ENCODE data around the gene FMNL2.
A peak's percentile ranks its signal among the peaks of the same experiment; 100 is the strongest.

Gene FMNL2

DNA sequence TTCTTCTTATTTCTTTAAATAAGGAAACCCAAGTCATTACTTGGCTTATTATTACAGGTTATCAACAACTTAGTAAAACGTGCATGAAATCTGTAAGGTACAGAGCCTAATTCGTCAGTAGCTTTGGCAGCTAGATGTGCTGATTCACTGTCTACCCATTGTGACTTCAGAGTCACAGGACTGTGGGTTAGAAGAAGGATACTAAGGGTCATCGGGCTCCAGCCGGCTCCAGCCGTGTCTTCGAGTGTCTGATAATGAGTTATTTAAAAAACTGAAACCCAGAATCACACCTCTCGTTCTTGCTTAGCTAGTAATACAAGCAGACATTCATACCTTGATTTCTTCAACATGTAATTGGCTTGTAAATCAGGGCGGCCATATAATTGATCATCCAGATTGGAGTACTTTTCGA lies 170.5 kb downstream of the FMNL2 start:
- no peak for TF ChIP-seq PPARA (CRISPR knock-in tag; IDR thresholded peaks at IDR 0.05; ENCODE audit: borderline replicate concordance)
- no peak for TF ChIP-seq OSR1 (CRISPR knock-in tag; IDR thresholded peaks at IDR 0.05)
- no peak for TF ChIP-seq ISL1 (CRISPR knock-in tag; IDR thresholded peaks at IDR 0.05)
- TF ChIP-seq ZFP3 (CRISPR knock-in tag; IDR thresholded peaks at IDR 0.05), result no peak
- no peak for TF ChIP-seq TCF4 (CRISPR knock-in tag; IDR thresholded peaks at IDR 0.05; ENCODE audit: borderline replicate concordance)
- TF ChIP-seq GLIS3 (CRISPR knock-in tag; IDR thresholded peaks at IDR 0.05), result no peak
- TF ChIP-seq, protein P1, sequence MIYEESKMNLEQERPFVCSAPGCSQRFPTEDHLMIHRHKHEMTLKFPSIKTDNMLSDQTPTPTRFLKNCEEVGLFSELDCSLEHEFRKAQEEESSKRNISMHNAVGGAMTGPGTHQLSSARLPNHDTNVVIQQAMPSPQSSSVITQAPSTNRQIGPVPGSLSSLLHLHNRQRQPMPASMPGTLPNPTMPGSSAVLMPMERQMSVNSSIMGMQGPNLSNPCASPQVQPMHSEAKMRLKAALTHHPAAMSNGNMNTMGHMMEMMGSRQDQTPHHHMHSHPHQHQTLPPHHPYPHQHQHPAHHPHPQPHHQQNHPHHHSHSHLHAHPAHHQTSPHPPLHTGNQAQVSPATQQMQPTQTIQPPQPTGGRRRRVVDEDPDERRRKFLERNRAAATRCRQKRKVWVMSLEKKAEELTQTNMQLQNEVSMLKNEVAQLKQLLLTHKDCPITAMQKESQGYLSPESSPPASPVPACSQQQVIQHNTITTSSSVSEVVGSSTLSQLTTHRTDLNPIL (CRISPR knock-in tag; IDR thresholded peaks at IDR 0.05; ENCODE audit: low read depth), result no peak
- TF ChIP-seq, protein P2, sequence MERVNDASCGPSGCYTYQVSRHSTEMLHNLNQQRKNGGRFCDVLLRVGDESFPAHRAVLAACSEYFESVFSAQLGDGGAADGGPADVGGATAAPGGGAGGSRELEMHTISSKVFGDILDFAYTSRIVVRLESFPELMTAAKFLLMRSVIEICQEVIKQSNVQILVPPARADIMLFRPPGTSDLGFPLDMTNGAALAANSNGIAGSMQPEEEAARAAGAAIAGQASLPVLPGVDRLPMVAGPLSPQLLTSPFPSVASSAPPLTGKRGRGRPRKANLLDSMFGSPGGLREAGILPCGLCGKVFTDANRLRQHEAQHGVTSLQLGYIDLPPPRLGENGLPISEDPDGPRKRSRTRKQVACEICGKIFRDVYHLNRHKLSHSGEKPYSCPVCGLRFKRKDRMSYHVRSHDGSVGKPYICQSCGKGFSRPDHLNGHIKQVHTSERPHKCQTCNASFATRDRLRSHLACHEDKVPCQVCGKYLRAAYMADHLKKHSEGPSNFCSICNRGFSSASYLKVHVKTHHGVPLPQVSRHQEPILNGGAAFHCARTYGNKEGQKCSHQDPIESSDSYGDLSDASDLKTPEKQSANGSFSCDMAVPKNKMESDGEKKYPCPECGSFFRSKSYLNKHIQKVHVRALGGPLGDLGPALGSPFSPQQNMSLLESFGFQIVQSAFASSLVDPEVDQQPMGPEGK (CRISPR knock-in tag; IDR thresholded peaks at IDR 0.05; ENCODE audit: borderline replicate concordance), result no peak
- peak; percentile 33; the same call in 1 of the 3 replicates for ATAC-seq

DNA sequence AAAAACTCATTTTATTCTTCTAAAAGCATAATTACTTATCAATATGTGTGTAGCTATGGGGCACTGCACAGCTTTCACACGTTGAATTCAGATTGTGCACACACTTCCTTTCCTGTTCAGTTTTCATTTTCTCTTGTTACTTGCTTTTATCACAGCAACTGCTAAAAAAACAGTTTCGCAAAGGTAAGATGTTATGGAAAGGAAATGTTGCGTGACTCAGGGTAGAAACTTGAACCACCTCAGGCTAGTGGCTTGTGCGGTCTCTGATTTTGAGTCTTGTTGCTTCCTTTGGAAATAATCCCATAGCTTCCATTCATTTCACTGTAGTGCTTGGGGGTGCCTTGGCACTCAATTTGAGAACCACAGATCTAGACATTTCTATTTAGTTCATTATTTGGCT lies 171.9 kb downstream of the FMNL2 start:
- TF ChIP-seq ZNF8 (CRISPR knock-in tag; IDR thresholded peaks at IDR 0.05) (no peak), TOX (CRISPR knock-in tag; IDR thresholded peaks at IDR 0.05; ENCODE audit: borderline replicate concordance) (no peak), ESRRG (CRISPR knock-in tag; IDR thresholded peaks at IDR 0.05) (no peak), ZFP3 (CRISPR knock-in tag; IDR thresholded peaks at IDR 0.05) (no peak), OSR1 (CRISPR knock-in tag; IDR thresholded peaks at IDR 0.05) (no peak), ISL1 (CRISPR knock-in tag; IDR thresholded peaks at IDR 0.05) (no peak), ZNF70 (CRISPR knock-in tag; IDR thresholded peaks at IDR 0.05) (no peak), ZC3H10 (CRISPR knock-in tag; IDR thresholded peaks at IDR 0.05) (no peak), ARNTL (CRISPR knock-in tag; IDR thresholded peaks at IDR 0.05; ENCODE audit: borderline replicate concordance, low read depth) (no peak), GLIS3 (CRISPR knock-in tag; IDR thresholded peaks at IDR 0.05) (no peak), PPARA (CRISPR knock-in tag; IDR thresholded peaks at IDR 0.05; ENCODE audit: borderline replicate concordance) (no peak)
- TF ChIP-seq, protein P3, sequence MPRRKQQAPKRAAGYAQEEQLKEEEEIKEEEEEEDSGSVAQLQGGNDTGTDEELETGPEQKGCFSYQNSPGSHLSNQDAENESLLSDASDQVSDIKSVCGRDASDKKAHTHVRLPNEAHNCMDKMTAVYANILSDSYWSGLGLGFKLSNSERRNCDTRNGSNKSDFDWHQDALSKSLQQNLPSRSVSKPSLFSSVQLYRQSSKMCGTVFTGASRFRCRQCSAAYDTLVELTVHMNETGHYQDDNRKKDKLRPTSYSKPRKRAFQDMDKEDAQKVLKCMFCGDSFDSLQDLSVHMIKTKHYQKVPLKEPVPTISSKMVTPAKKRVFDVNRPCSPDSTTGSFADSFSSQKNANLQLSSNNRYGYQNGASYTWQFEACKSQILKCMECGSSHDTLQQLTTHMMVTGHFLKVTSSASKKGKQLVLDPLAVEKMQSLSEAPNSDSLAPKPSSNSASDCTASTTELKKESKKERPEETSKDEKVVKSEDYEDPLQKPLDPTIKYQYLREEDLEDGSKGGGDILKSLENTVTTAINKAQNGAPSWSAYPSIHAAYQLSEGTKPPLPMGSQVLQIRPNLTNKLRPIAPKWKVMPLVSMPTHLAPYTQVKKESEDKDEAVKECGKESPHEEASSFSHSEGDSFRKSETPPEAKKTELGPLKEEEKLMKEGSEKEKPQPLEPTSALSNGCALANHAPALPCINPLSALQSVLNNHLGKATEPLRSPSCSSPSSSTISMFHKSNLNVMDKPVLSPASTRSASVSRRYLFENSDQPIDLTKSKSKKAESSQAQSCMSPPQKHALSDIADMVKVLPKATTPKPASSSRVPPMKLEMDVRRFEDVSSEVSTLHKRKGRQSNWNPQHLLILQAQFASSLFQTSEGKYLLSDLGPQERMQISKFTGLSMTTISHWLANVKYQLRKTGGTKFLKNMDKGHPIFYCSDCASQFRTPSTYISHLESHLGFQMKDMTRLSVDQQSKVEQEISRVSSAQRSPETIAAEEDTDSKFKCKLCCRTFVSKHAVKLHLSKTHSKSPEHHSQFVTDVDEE (CRISPR knock-in tag; IDR thresholded peaks at IDR 0.05), result no peak
- TF ChIP-seq, protein P1 (CRISPR knock-in tag; IDR thresholded peaks at IDR 0.05; ENCODE audit: low read depth), result no peak
- TF ChIP-seq, protein P2 (CRISPR knock-in tag; IDR thresholded peaks at IDR 0.05; ENCODE audit: borderline replicate concordance), result no peak
- TF ChIP-seq, protein P4, sequence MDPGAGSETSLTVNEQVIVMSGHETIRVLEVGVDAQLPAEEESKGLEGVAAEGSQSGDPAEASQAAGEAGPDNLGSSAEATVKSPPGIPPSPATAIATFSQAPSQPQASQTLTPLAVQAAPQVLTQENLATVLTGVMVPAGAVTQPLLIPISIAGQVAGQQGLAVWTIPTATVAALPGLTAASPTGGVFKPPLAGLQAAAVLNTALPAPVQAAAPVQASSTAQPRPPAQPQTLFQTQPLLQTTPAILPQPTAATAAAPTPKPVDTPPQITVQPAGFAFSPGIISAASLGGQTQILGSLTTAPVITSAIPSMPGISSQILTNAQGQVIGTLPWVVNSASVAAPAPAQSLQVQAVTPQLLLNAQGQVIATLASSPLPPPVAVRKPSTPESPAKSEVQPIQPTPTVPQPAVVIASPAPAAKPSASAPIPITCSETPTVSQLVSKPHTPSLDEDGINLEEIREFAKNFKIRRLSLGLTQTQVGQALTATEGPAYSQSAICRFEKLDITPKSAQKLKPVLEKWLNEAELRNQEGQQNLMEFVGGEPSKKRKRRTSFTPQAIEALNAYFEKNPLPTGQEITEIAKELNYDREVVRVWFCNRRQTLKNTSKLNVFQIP (CRISPR knock-in tag; IDR thresholded peaks at IDR 0.05; ENCODE audit: borderline replicate concordance, low read depth), result no peak
- 0 out of 3 replicates have a peak, but pooled peaks have one; percentile 16 for ATAC-seq

DNA sequence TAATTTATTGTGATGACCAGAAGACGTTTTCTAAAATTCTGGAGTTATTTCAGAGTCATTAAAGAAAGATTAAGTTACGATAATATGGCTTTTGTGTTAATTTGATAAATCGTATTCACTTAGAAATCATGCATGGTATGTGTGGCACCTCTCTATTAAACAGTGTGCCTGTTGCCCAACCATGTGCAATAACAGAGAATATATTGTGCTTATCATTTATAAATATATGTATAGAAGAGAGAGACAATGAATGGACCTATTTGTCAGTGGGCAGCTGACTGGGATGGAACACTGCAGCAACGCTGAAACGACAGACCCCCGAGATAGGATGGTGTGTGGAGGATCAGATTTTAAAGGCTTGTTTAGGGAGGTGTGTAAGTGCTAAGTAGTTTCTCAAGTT lies 172.9 kb downstream of the FMNL2 start:
- TF ChIP-seq, protein P1 (CRISPR knock-in tag; IDR thresholded peaks at IDR 0.05; ENCODE audit: low read depth), result no peak
- TF ChIP-seq TOX (CRISPR knock-in tag; IDR thresholded peaks at IDR 0.05; ENCODE audit: borderline replicate concordance) (no peak), PPARA (CRISPR knock-in tag; IDR thresholded peaks at IDR 0.05; ENCODE audit: borderline replicate concordance) (no peak), RARB (CRISPR knock-in tag; IDR thresholded peaks at IDR 0.05) (no peak), CSDC2 (CRISPR knock-in tag; IDR thresholded peaks at IDR 0.05) (no peak), ISL1 (CRISPR knock-in tag; IDR thresholded peaks at IDR 0.05) (no peak), ZNF70 (CRISPR knock-in tag; IDR thresholded peaks at IDR 0.05) (no peak), GLIS3 (CRISPR knock-in tag; IDR thresholded peaks at IDR 0.05) (no peak), ZC3H10 (CRISPR knock-in tag; IDR thresholded peaks at IDR 0.05) (no peak)
- no peak for ATAC-seq
